ENCODE data around the gene MYL5.

DNA sequence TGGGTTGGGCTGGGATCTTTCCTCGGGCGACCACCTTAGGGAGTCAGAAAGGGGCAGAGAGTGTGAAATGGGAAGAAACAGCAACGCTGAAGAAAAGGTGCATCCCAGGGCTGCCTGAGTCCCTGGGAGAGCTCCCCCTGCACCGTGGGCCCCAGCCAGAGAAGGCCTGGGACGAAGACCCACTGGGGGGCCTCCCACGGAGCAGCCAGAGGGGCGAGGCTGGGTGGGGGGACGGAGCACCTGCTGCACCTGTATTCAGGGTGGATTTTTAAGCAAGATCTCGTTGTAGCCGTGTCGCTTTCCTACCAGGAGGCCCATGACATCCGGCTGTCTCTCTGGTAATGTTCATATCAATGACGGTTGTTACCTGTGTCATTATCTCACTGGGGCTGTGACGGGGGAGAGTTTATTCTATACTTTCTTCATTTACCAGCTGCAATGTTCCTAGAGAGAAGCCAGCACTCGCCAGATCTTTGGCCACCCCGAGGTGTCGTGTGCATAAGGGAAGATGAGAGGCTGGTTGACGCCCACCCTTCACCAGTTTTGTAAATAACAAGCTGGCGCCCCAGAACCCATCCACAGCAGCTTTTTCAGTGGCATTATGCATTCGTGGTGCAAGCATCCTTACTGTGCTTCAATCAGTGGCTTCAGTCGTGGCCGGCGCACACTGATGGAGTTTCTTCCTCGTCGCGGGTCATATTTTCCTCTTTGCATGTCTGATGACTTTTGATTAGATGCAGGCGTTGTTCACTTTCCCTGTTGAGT, 25.7 kb downstream of the MYL5 start:
- TF ChIP-seq CTCF (IDR thresholded peaks at IDR 0.05; ENCODE audit: low read depth, low read length) (no peak), POLR2A (IDR thresholded peaks at IDR 0.05; ENCODE audit: extremely low read depth, insufficient read length) (no peak), MAX (IDR thresholded peaks at IDR 0.05; ENCODE audit: low read depth, low read length) (no peak)
